GM18861 (cell line): ENCODE measurements around the gene PSMA2.

Source experiments
- ATAC-seq: cut with Tn5 transposase; IDR thresholded peaks from one replicate; pipeline ENCODE4 v1.9.1; 2021; ENCODE audit not compliant: unreplicated experiment

PSMA2 gene

GRCh38 chr7:42931834-42932651, at the start of gene PSMA2, which contains the start of gene MRPL32:
Gene PSMA2, minus strand, starts transcription at chr7:42932174. Its CDS starts 16 bp downstream, at chr7:42932158.
Gene MRPL32, plus strand, starts transcription at chr7:42932376. Its CDS starts 11 bp downstream, at chr7:42932387.
- ATAC-seq, result peak; percentile 100

- ATAC-seq, result no peak
Measured at GRCh38 chr7:42981601-42982000, 49.6 kb upstream of the PSMA2 start.

DNA sequence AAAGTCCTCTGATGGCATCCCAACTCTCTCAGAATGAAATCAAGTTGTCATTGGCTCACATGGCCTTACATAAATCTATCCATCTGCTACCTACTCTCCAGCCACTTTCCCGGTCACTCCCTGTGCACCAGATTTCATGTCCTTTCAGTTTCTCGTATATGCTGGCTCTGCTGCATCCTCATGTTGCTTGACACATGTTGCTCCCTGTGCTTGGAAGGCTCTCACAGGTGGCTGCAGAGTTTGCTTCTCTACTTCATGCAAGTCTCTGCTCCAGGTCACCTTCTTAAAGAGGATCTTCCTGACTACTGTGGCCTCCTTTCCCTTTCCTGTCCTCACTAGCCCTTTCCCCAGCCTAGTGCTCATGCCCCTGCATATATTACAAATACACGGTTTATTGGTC, 48.5 kb upstream of the PSMA2 start:
- ATAC-seq, result no peak

DNA sequence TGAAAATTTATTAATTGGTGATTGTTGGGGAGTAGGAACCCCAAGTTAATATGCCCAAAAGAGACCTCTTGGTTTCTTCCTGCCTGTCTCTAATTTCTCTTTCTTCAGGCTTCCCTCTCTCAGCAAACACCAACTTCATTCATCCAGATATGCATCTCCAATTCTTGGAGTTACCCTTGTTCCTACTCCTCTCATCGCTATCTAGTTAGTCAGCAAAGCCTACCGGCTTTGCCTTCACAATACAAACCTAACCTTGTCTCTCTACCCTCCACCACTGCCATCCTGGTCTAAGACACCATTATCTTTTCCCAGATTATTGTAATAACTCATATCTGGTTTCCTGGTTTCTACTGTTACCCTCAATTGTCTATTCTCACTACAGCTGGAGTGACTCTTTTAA, 48.1 kb upstream of the PSMA2 start:
- no peak for ATAC-seq

GRCh38 chr7:42978496-42978895, 46.5 kb upstream of the PSMA2 start:
- ATAC-seq, result no peak

GRCh38 chr7:42976371-42976770, 44.4 kb upstream of the PSMA2 start:
- no peak for ATAC-seq

DNA sequence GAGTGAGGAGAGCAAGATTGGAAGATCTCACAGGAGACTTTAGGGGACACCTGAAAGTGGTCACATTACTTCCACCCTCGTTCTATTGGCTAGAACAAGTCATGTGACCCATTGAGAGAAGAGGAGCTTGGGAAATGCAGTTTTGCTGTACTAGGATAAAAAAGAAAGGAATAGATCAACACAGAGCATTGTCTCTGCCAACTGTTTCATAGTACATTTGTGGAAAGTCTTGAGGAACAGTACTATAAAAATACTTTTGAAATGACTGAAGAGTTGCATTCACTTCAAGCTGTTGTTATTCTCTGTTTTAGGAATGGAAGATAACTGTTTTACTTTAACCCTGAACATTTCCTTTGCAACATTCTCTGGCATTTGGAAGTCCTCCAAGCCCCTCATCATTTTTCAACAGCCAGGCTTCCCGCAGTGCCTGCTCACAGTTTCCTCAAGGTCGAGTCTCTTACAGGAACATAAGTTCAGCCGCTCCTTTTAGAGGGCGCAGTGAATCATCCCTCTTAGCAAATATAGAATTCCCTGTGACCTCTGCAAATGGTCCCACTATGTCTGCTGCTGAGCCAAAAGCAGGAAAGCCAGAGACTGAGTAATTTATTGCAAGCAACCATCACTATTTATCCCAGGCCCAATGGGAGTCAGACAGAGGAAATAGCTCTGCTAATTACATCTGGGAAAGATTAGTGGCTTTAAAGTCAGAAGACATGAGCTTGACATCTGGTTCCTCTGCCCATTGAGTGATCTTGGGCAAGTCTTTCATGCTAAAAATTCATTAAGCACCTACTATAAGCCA, 40.9 kb upstream of the PSMA2 start:
- no peak for ATAC-seq

- ATAC-seq, result no peak
Measured at GRCh38 chr7:42967391-42967790, 35.4 kb upstream of the PSMA2 start.

- no peak for ATAC-seq
Measured at GRCh38 chr7:42964849-42965805, 33.2 kb upstream of the PSMA2 start.

DNA sequence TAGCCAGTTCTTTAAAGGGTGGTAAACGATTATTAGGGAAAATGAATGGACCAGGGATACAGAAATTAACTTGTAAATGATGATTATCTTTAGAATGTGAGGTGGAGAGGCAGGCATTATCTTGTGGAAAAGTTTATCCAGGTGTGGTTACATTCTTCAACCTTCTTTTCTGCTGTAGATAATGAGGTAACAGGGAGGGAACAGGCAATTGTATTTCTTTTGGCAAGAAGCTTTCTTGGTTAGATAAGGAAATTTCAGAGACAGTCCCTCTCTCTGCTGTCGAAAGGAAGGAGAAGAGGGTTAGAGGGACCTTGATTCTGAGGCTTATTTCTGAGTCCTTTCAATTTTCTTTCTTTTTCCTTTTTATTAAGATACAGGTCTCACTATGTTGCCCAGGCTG, 32.3 kb upstream of the PSMA2 start:
- ATAC-seq, result no peak

DNA sequence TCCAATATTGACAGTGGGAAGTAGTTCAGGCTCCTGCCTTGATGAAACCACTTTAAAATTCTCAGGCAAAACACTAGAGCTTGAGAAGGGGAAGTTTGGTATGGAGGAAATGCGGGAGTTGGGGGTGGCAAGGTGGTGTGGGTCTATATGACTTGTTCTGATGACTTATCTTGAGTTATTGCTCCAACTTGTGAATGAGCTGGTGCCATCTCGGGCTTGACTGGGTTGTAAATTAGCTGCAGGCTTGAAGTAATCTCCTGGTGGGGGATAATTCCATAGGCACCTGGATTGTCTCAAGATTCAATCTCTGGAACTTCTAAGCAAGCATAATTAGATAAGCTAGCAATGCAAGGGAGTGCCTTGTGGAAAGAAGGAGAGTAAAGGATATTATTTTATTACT, 29.2 kb upstream of the PSMA2 start:
- no peak for ATAC-seq

DNA sequence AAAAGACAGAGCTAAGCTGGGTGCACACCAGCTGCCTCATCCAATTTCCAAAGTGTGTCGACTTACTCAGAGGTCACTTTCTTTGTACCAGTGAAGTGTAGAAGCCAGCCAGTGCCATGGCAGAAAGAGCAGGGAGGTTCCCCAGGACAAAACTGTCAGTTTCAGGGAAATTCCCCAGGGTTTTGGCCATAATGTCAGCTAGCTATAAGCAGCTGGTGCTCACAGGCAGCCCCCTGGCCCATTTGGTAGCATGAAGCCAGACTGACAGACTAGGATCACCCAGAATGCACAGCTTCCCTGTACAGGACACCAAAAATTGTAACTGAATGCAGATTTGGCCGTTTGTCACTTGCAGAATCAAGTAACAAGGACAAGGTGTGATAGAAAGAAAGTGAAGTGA, 28.8 kb upstream of the PSMA2 start:
- ATAC-seq, result no peak

GRCh38 chr7:42959549-42959948, 27.6 kb upstream of the PSMA2 start:
- no peak for ATAC-seq

GRCh38 chr7:42956062-42956461, 24.1 kb upstream of the PSMA2 start:
- ATAC-seq, result no peak

- ATAC-seq, result no peak
Measured at GRCh38 chr7:42953994-42954393, 22.0 kb upstream of the PSMA2 start.

GRCh38 chr7:42952328-42952727, 20.4 kb upstream of the PSMA2 start:
- no peak for ATAC-seq

DNA sequence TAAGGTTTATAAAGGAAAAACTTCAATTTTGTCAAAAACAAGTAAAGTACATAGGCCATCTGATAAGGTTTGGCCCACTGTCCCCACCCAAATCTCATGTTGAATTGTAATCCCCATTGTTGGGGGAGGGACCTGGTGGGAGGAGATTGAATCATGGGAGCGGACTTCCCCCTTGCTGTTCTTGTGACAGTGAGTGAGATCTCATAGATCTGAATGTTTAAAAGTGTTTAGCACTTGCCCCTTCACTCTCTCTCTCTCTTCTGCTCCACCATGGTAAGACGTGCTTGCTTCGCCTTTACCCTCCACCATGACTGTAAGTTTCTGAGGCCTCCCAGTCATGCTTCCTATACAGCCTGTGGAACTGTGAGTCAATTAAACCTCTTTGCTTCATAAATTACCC, 18.4 kb upstream of the PSMA2 start:
- no peak for ATAC-seq

GRCh38 chr7:42947521-42947920, 15.5 kb upstream of the PSMA2 start:
- no peak for ATAC-seq

DNA sequence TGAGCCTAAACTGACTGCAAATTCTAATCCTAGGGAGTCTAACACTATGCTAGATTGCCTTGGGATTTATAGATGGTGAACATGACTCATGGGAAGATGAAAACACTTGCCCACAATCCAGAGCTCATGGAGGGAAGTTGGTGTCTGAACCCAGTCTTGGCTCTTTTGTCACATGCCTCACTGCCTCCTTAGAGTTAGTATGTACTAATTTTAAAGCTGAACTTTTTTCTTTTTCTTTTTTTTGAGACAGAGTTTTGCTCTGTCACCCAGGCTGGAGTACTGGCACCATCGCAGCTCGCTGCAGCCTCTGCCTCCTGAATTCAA, 14.6 kb upstream of the PSMA2 start:
- no peak for ATAC-seq

- ATAC-seq, result no peak
Measured at GRCh38 chr7:42945821-42946626, 14.1 kb upstream of the PSMA2 start.
